ENCODE measurements around the gene ABTB2. TPM values are rescaled to one million over a fixed set of nuclear protein-coding genes. Genes with fewer than 3 reads are reported as not detected.

Gene ABTB2
- total RNA-seq, 1 experiment from 2014 or later = 3.6 TPM

GRCh38 chr11:34128824-34129223 lies 229.0 kb downstream of the ABTB2 start:
- no peak for DNase-seq
- H3K27me3 Mint-ChIP-seq (ENCODE audit: insufficient read depth, unreplicated experiment) = no peaks in the 10 kb centered on the region
- Histone ChIP-seq H3K27me3 (replicated peaks; ENCODE audit: control insufficient read depth, insufficient read depth, low read length) (no peaks in the 10 kb centered on the region), H3K36me3 (ENCODE audit: control insufficient read depth, insufficient read depth, low read length) (no peaks in the 10 kb centered on the region; the same call in none of the 2 replicates), H3K4me3 (ENCODE audit: low read depth, low read length) (no peak overlapping the region), H3K9me3 (no peaks in the 10 kb centered on the region), H3K4me1 (no peaks in the 10 kb centered on the region)
- ChIA-PET CTCF (no interaction called here), POLR2A (no interaction called here)
- intact Hi-C loops (cut with micrococcal nuclease; ENCODE audit: unreplicated experiment) = no loop called here
- H3K4me1 Mint-ChIP-seq (ENCODE audit: low read depth, unreplicated experiment) = no peaks in the 10 kb centered on the region
- H3K9me3 Mint-ChIP-seq (ENCODE audit: unreplicated experiment) = no peaks in the 10 kb centered on the region
- peaks cover 89% of the 10 kb centered on the region for H3K36me3 Mint-ChIP-seq (ENCODE audit: insufficient read depth, unreplicated experiment)
- no peak overlapping the region for H3K4me3 Mint-ChIP-seq (ENCODE audit: unreplicated experiment)
- no TSS peak for BruUV-seq (replicated peaks)
- no peak overlapping the region for H3K27ac Mint-ChIP-seq (ENCODE audit: unreplicated experiment)
- TF ChIP-seq CTCF (IDR thresholded peaks at IDR 0.05; ENCODE audit: insufficient read depth in 1 of 2, low read depth in 1 of 2, low read length in 1 of 2, severe bottlenecking in 1 of 2, unreplicated experiment in 1 of 2) = no peak

- H3K36me3 Mint-ChIP-seq (ENCODE audit: insufficient read depth, unreplicated experiment) = peaks cover 89% of the 10 kb centered on the region
- no TSS peak for BruUV-seq (replicated peaks)
- Histone ChIP-seq H3K4me3 (ENCODE audit: low read depth, low read length) (no peak overlapping the region), H3K27me3 (replicated peaks; ENCODE audit: control insufficient read depth, insufficient read depth, low read length) (no peaks in the 10 kb centered on the region), H3K9me3 (no peaks in the 10 kb centered on the region), H3K4me1 (no peaks in the 10 kb centered on the region), H3K36me3 (ENCODE audit: control insufficient read depth, insufficient read depth, low read length) (no peaks in the 10 kb centered on the region; the same call in none of the 2 replicates)
- no peak overlapping the region for H3K4me3 Mint-ChIP-seq (ENCODE audit: unreplicated experiment)
- H3K27ac Mint-ChIP-seq (ENCODE audit: unreplicated experiment) = no peak overlapping the region
- H3K4me1 Mint-ChIP-seq (ENCODE audit: low read depth, unreplicated experiment) = no peaks in the 10 kb centered on the region
- TF ChIP-seq CTCF (IDR thresholded peaks at IDR 0.05; ENCODE audit: insufficient read depth in 1 of 2, low read depth in 1 of 2, low read length in 1 of 2, severe bottlenecking in 1 of 2, unreplicated experiment in 1 of 2) = no peak
- H3K9me3 Mint-ChIP-seq (ENCODE audit: unreplicated experiment) = no peaks in the 10 kb centered on the region
- intact Hi-C loops (cut with micrococcal nuclease; ENCODE audit: unreplicated experiment) = no loop called here
- DNase-seq = no peak
- POLR2A ChIA-PET = no interaction called here
- CTCF ChIA-PET = no interaction called here
- H3K27me3 Mint-ChIP-seq (ENCODE audit: insufficient read depth, unreplicated experiment) = no peaks in the 10 kb centered on the region
Measured at GRCh38 chr11:34126959-34127848, 230.6 kb downstream of the ABTB2 start.

GRCh38 chr11:34124885-34125668 lies 232.7 kb downstream of the ABTB2 start:
- no peaks in the 10 kb centered on the region for H3K9me3 Mint-ChIP-seq (ENCODE audit: unreplicated experiment)
- Histone ChIP-seq H3K4me1 (no peaks in the 10 kb centered on the region), H3K36me3 (ENCODE audit: control insufficient read depth, insufficient read depth, low read length) (no peaks in the 10 kb centered on the region; the same call in none of the 2 replicates), H3K4me3 (ENCODE audit: low read depth, low read length) (no peak overlapping the region), H3K27me3 (replicated peaks; ENCODE audit: control insufficient read depth, insufficient read depth, low read length) (no peaks in the 10 kb centered on the region), H3K9me3 (no peaks in the 10 kb centered on the region)
- POLR2A ChIA-PET = no interaction called here
- no peaks in the 10 kb centered on the region for H3K4me1 Mint-ChIP-seq (ENCODE audit: low read depth, unreplicated experiment)
- CTCF ChIA-PET = no interaction called here
- H3K27me3 Mint-ChIP-seq (ENCODE audit: insufficient read depth, unreplicated experiment) = no peaks in the 10 kb centered on the region
- no peak overlapping the region for H3K27ac Mint-ChIP-seq (ENCODE audit: unreplicated experiment)
- no peak for DNase-seq
- peaks cover 92% of the 10 kb centered on the region for H3K36me3 Mint-ChIP-seq (ENCODE audit: insufficient read depth, unreplicated experiment)
- no peak for TF ChIP-seq CTCF (IDR thresholded peaks at IDR 0.05; ENCODE audit: insufficient read depth in 1 of 2, low read depth in 1 of 2, low read length in 1 of 2, severe bottlenecking in 1 of 2, unreplicated experiment in 1 of 2)
- BruUV-seq (replicated peaks) = no TSS peak
- intact Hi-C loops (cut with micrococcal nuclease; ENCODE audit: unreplicated experiment) = no loop called here
- H3K4me3 Mint-ChIP-seq (ENCODE audit: unreplicated experiment) = no peak overlapping the region

Data from Caco-2 (cell line).